SK-N-SH treated with all-trans-retinoic acid at 6 μM for 48 hours (cell line): Measurements from ENCODE around the gene ROBO3.

Experiments
- ATAC-seq: fragments of 200-7000 bp; cut with Tn5 transposase; 3 replicates; pipeline ENCODE4 v1.9.1; 2020; ENCODE audit warnings: mild to moderate bottlenecking, moderate library complexity
- ARNTL ChIP-seq: fragments of 450-650 bp; formaldehyde crosslinking; IDR thresholded peaks from 2 replicates; pipeline ENCODE4 v1.5.0; 2020; ENCODE audit warnings: low read depth, mild to moderate bottlenecking, moderate library complexity, borderline replicate concordance
- BACH2 ChIP-seq: fragments of 250-450 bp; sonication (Bioruptor Pico); IDR thresholded peaks from 2 replicates; pipeline ENCODE4 v1.9.0; 2021; ENCODE audit warnings: mild to moderate bottlenecking, borderline replicate concordance
- CREB5 ChIP-seq: fragments of 250-450 bp; sonication (Bioruptor Pico); IDR thresholded peaks from 2 replicates; pipeline ENCODE4 v1.5.1; 2020; ENCODE audit warnings: low read depth, mild to moderate bottlenecking, moderate library complexity
- CSDC2 ChIP-seq: fragments of 250-450 bp; sonication (Bioruptor Pico); IDR thresholded peaks from 2 replicates; pipeline ENCODE4 v1.5.0; 2020; ENCODE audit warnings: mild to moderate bottlenecking, moderate library complexity
- CSRNP3 ChIP-seq: fragments of 250-450 bp; sonication (Bioruptor Pico); IDR thresholded peaks from 2 replicates; pipeline ENCODE4 v1.5.1; 2021; ENCODE audit warnings: mild to moderate bottlenecking, moderate library complexity
- ESRRG ChIP-seq: fragments of 250-450 bp; sonication (Bioruptor Pico); IDR thresholded peaks from 2 replicates; pipeline ENCODE4 v1.6.1; 2021; ENCODE audit warnings: mild to moderate bottlenecking
- ISL1 ChIP-seq: fragments of 250-450 bp; sonication (Bioruptor Pico); IDR thresholded peaks from 2 replicates; pipeline ENCODE4 v2.1.2; 2022; ENCODE audit warnings: mild to moderate bottlenecking, moderate library complexity
- OSR1 ChIP-seq: fragments of 250-450 bp; sonication (Bioruptor Pico); IDR thresholded peaks from 2 replicates; pipeline ENCODE4 v1.8.0; 2022; ENCODE audit warnings: moderate library complexity, mild to moderate bottlenecking, inconsistent platforms
- PPARA ChIP-seq: fragments of 250-450 bp; sonication (Bioruptor Pico); IDR thresholded peaks from 2 replicates; pipeline ENCODE4 v1.5.0; 2020; ENCODE audit warnings: mild to moderate bottlenecking, borderline replicate concordance
- RARB ChIP-seq: fragments of 250-450 bp; sonication (Bioruptor Pico); IDR thresholded peaks from 2 replicates; pipeline ENCODE4 v1.8.0; 2021; ENCODE audit warnings: mild to moderate bottlenecking, moderate library complexity
- SNAI2 ChIP-seq: fragments of 250-450 bp; sonication (Bioruptor Pico); IDR thresholded peaks from 2 replicates; pipeline ENCODE4 v1.5.0; 2020; ENCODE audit warnings: mild to moderate bottlenecking, moderate library complexity
- TCF4 ChIP-seq: fragments of 250-450 bp; sonication (Bioruptor Pico); IDR thresholded peaks from 2 replicates; pipeline ENCODE4 v1.8.0; 2021; ENCODE audit warnings: mild to moderate bottlenecking, moderate library complexity, borderline replicate concordance
- TOX ChIP-seq: fragments of 250-450 bp; sonication (Bioruptor Pico); IDR thresholded peaks from 2 replicates; pipeline ENCODE4 v1.8.0; 2021; ENCODE audit warnings: mild to moderate bottlenecking, moderate library complexity, borderline replicate concordance
- TSHZ2 ChIP-seq: fragments of 250-450 bp; sonication (Bioruptor Pico); IDR thresholded peaks from 2 replicates; pipeline ENCODE4 v1.5.0; 2020; ENCODE audit warnings: mild to moderate bottlenecking, moderate library complexity
- ZC3H10 ChIP-seq: fragments of 250-450 bp; sonication (Bioruptor Pico); IDR thresholded peaks from 2 replicates; pipeline ENCODE4 v1.5.1; 2021; ENCODE audit warnings: mild to moderate bottlenecking, moderate library complexity
- ZFP3 ChIP-seq: fragments of 250-450 bp; sonication (Bioruptor Pico); IDR thresholded peaks from 2 replicates; pipeline ENCODE4 v1.5.0; 2020; ENCODE audit warnings: mild to moderate bottlenecking, moderate library complexity
- ZFP30 ChIP-seq: fragments of 450-650 bp; formaldehyde crosslinking; IDR thresholded peaks from 2 replicates; pipeline ENCODE4 v1.5.0; 2022; ENCODE audit warnings: mild to moderate bottlenecking, moderate library complexity
- ZNF565 ChIP-seq: fragments of 450-650 bp; formaldehyde crosslinking; conservative IDR thresholded peaks from 2 replicates; pipeline ENCODE4 v1.5.0; 2020; ENCODE audit warnings: low read depth, mild to moderate bottlenecking, moderate library complexity
- ZNF70 ChIP-seq: fragments of 450-650 bp; formaldehyde crosslinking; IDR thresholded peaks from 2 replicates; pipeline ENCODE4 v1.5.0; 2020; ENCODE audit warnings: mild to moderate bottlenecking, moderate library complexity
- ZNF8 ChIP-seq: fragments of 450-650 bp; formaldehyde crosslinking; IDR thresholded peaks from 2 replicates; pipeline ENCODE4 v1.5.0; 2020; ENCODE audit warnings: mild to moderate bottlenecking, moderate library complexity
- TF ChIP-seq, protein P1 (sequence below): fragments of 250-450 bp; sonication (Bioruptor Pico); IDR thresholded peaks from 2 replicates; pipeline ENCODE4 v1.8.0; 2020; ENCODE audit warnings: mild to moderate bottlenecking, moderate library complexity, borderline replicate concordance

ROBO3 gene

GRCh38 chr11:124875401-124875800, 10.2 kb downstream of the ROBO3 start:
- TF ChIP-seq ISL1, result no peak
- TF ChIP-seq ZC3H10 (CRISPR knock-in tag), result no peak
- no peak for TF ChIP-seq ZNF565 (CRISPR knock-in tag)
- TF ChIP-seq ZNF70 (CRISPR knock-in tag), result no peak
- no peak for TF ChIP-seq PPARA
- TF ChIP-seq ESRRG (CRISPR knock-in tag), result no peak
- no peak for TF ChIP-seq ZNF8 (CRISPR knock-in tag)
- TF ChIP-seq CSRNP3 (CRISPR knock-in tag), result no peak
- TF ChIP-seq TSHZ2 (CRISPR knock-in tag), result no peak
- no peak for TF ChIP-seq TCF4 (CRISPR knock-in tag)
- no peak for TF ChIP-seq ARNTL (CRISPR knock-in tag)
- TF ChIP-seq OSR1 (CRISPR knock-in tag), result no peak
- no peak for TF ChIP-seq TOX (CRISPR knock-in tag)
- TF ChIP-seq CSDC2 (CRISPR knock-in tag), result no peak
- TF ChIP-seq BACH2 (CRISPR knock-in tag), result no peak
- TF ChIP-seq, protein P1, sequence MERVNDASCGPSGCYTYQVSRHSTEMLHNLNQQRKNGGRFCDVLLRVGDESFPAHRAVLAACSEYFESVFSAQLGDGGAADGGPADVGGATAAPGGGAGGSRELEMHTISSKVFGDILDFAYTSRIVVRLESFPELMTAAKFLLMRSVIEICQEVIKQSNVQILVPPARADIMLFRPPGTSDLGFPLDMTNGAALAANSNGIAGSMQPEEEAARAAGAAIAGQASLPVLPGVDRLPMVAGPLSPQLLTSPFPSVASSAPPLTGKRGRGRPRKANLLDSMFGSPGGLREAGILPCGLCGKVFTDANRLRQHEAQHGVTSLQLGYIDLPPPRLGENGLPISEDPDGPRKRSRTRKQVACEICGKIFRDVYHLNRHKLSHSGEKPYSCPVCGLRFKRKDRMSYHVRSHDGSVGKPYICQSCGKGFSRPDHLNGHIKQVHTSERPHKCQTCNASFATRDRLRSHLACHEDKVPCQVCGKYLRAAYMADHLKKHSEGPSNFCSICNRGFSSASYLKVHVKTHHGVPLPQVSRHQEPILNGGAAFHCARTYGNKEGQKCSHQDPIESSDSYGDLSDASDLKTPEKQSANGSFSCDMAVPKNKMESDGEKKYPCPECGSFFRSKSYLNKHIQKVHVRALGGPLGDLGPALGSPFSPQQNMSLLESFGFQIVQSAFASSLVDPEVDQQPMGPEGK (CRISPR knock-in tag), result no peak
- no peak for TF ChIP-seq SNAI2
- TF ChIP-seq CREB5 (CRISPR knock-in tag), result no peak
- no peak for ATAC-seq

GRCh38 chr11:124875943-124876817, 10.9 kb downstream of the ROBO3 start:
- peak; percentile 96 for ATAC-seq
- TF ChIP-seq ZFP30 (CRISPR knock-in tag) (no peak), ISL1 (no peak)
- TF ChIP-seq, protein P1 (CRISPR knock-in tag), result peak; percentile 11; the same call in 1 of the 2 replicates

- ATAC-seq, result no peak
- TF ChIP-seq ZFP3 (CRISPR knock-in tag) (no peak), SNAI2 (no peak), ZNF565 (CRISPR knock-in tag) (no peak), RARB (CRISPR knock-in tag) (no peak)
- TF ChIP-seq, all 23 proteins: peak for 0
Measured at GRCh38 chr11:124876818-124877630, 11.8 kb downstream of the ROBO3 start.
